ENCODE measurements around the gene DMXL1.
A peak's percentile ranks its signal among the peaks of the same experiment; 100 is the strongest.

DMXL1 gene

GRCh38 chr5:119291056-119291455 lies 220.2 kb downstream of the DMXL1 start:
- no peak for DNase-seq

GRCh38 chr5:119291877-119292276 lies 221.0 kb downstream of the DMXL1 start:
- no peak for DNase-seq

GRCh38 chr5:119292701-119293515 lies 222.0 kb downstream of the DMXL1 start:
- peak in 2 of 4 experiments; percentile 37 to 40 for DNase-seq

- no peak for DNase-seq
Measured at GRCh38 chr5:119293516-119293829, 222.6 kb downstream of the DMXL1 start.

All from suppressor macrophage (primary cell).